ENCODE measurements around the gene VWA5B1. TPM values are rescaled to one million over a fixed set of nuclear protein-coding genes. Genes with fewer than 3 reads are reported as not detected.

Gene VWA5B1
- total and polyA plus RNA-seq, 2 donors (not counting 3 experiments of a cell fraction or from before 2014, with no cell fraction given), result not detected

GRCh38 chr1:20339811-20340457, 49.3 kb downstream of the VWA5B1 start:
- H3K9ac ChIP-seq (replicated peaks; ENCODE audit: extremely low read depth, insufficient read depth, low read length), result no peak overlapping the region
- no peak overlapping the region for H3K4me3 ChIP-seq (replicated peaks in 1 of 3; ENCODE audit: insufficient read depth in 1 of 3, low read depth in 1 of 3, low read length in 3 of 3)
- no peak overlapping the region for H2AFZ ChIP-seq (ENCODE audit: low read depth, low read length)
- intact Hi-C loops (cut with micrococcal nuclease), result no loop called here
- H3K4me2 ChIP-seq (ENCODE audit: insufficient read depth, low read length), result no peak overlapping the region
- dilution Hi-C loops (cut with MboI; ENCODE audit: extremely low pct_ligation_motif_present, low sequenced_read_pairs), result no loop called here
- CTCF ChIA-PET, result no interaction called here
- no peaks in the 10 kb centered on the region for H3K36me3 ChIP-seq (ENCODE audit: control insufficient read depth in 2 of 2, extremely low read depth in 1 of 2, insufficient read depth in 2 of 2, low read length in 2 of 2)
- H3K9me1 ChIP-seq (replicated peaks; ENCODE audit: control insufficient read depth, extremely low read depth, insufficient read depth, low read length), result no peaks in the 10 kb centered on the region
- POLR2A ChIA-PET, result no interaction called here
- no peaks in the 10 kb centered on the region for H3K27me3 ChIP-seq (ENCODE audit: control insufficient read depth in 2 of 2, insufficient read depth in 2 of 2, low read length in 2 of 2)
- H3K4me1 ChIP-seq (ENCODE audit: control insufficient read depth, extremely low read depth, insufficient read depth, low read length), result no peaks in the 10 kb centered on the region
- no TSS peak for BruUV-seq (replicated peaks)
- TF ChIP-seq POLR2AphosphoS5 (IDR thresholded peaks at IDR 0.05; ENCODE audit: insufficient read depth, low read depth, low read length), result no peak
- no peak for DNase-seq (ENCODE audit: low read depth, low spot score)
- no peaks in the 10 kb centered on the region for H3K9me3 ChIP-seq (replicated peaks; ENCODE audit: control insufficient read depth, insufficient read depth, low read length)
- no peaks in the 10 kb centered on the region for H4K20me1 ChIP-seq (replicated peaks; ENCODE audit: control insufficient read depth, extremely low read depth, insufficient read depth, low read length)
- no peak for FAIRE-seq
- H3K27ac ChIP-seq (ENCODE audit: insufficient read depth, low read depth, low read length), result no peak overlapping the region
- no peaks in the 10 kb centered on the region for H3K79me2 ChIP-seq (ENCODE audit: control insufficient read depth, insufficient read depth, low read length)

DNA sequence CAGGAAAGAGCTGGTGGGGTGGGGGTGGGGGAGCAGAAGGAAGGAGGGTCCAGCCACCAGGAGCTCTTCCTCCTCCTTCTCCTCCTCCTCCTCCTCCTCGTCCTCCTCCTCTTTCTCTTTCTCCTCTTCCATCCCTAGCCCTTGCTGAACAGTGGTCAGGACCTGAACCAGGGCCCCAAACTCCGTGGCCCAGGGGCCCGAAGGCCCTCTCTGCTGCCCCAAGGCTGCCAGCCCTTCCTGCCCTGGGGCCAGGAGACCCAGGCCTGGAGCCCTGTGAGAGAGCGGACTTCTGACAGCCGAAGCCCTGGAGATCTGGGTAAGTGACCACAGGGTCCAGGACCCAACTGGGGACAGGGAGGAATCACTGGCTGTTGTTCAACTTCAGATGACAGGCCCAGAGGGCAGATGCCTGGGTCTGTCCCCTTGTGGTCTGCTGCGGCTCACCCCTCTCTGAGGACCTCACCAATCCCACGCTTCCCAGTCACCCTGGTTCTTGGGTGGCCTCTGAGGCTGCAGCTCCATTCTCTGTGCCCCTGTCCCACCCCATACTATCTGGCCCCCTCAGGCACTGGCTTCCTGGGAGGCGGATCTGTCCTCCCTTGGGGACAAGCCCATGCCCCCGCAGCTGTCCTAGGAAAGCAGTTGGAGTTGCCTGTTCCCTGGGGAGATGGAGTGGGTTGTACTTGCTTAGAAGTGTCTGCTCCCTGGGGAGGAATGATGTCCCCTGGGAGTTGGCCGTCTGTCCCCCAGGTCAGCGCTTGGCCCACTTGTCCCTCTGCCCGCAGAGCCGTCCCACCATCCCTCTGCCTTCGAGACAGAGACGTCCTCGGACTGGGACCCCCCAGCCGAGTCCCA, 51.8 kb downstream of the VWA5B1 start:
- CTCF ChIA-PET, result no interaction called here
- Histone ChIP-seq H3K4me2 (ENCODE audit: insufficient read depth, low read length) (no peak overlapping the region), H3K79me2 (ENCODE audit: control insufficient read depth, insufficient read depth, low read length) (no peaks in the 10 kb centered on the region), H4K20me1 (replicated peaks; ENCODE audit: control insufficient read depth, extremely low read depth, insufficient read depth, low read length) (no peaks in the 10 kb centered on the region), H2AFZ (ENCODE audit: low read depth, low read length) (no peak overlapping the region), H3K36me3 (ENCODE audit: control insufficient read depth in 2 of 2, extremely low read depth in 1 of 2, insufficient read depth in 2 of 2, low read length in 2 of 2) (no peaks in the 10 kb centered on the region), H3K9me1 (replicated peaks; ENCODE audit: control insufficient read depth, extremely low read depth, insufficient read depth, low read length) (no peaks in the 10 kb centered on the region), H3K9ac (replicated peaks; ENCODE audit: extremely low read depth, insufficient read depth, low read length) (no peak overlapping the region), H3K4me3 (replicated peaks in 1 of 3; ENCODE audit: insufficient read depth in 1 of 3, low read depth in 1 of 3, low read length in 3 of 3) (no peak overlapping the region), H3K4me1 (ENCODE audit: control insufficient read depth, extremely low read depth, insufficient read depth, low read length) (no peaks in the 10 kb centered on the region), H3K27me3 (ENCODE audit: control insufficient read depth in 2 of 2, insufficient read depth in 2 of 2, low read length in 2 of 2) (no peaks in the 10 kb centered on the region), H3K9me3 (replicated peaks; ENCODE audit: control insufficient read depth, insufficient read depth, low read length) (no peaks in the 10 kb centered on the region), H3K27ac (ENCODE audit: insufficient read depth, low read depth, low read length) (no peak overlapping the region)
- intact Hi-C loops (cut with micrococcal nuclease), result no loop called here
- BruUV-seq (replicated peaks), result no TSS peak
- no peak for FAIRE-seq
- dilution Hi-C loops (cut with MboI; ENCODE audit: extremely low pct_ligation_motif_present, low sequenced_read_pairs), result no loop called here
- TF ChIP-seq POLR2AphosphoS5 (IDR thresholded peaks at IDR 0.05; ENCODE audit: insufficient read depth, low read depth, low read length) (no peak), JUN (IDR thresholded peaks at IDR 0.05; ENCODE audit: borderline replicate concordance, insufficient read depth, insufficient read length, low read depth) (no peak), GATA2 (IDR thresholded peaks at IDR 0.05; ENCODE audit: insufficient read depth, insufficient read length, low read depth, low read length) (no peak), FOS (IDR thresholded peaks at IDR 0.05; ENCODE audit: borderline replicate concordance, insufficient read depth, low read length) (no peak), EZH2 (IDR thresholded peaks at IDR 0.05; ENCODE audit: borderline replicate concordance, low read depth, low read length, severe bottlenecking) (no peak), POLR2A (IDR thresholded peaks at IDR 0.05; ENCODE audit: low read depth, low read length) (no peak), MYC (IDR thresholded peaks at IDR 0.05; ENCODE audit: low read depth, low read length) (no peak)
- TF ChIP-seq, protein P1, sequence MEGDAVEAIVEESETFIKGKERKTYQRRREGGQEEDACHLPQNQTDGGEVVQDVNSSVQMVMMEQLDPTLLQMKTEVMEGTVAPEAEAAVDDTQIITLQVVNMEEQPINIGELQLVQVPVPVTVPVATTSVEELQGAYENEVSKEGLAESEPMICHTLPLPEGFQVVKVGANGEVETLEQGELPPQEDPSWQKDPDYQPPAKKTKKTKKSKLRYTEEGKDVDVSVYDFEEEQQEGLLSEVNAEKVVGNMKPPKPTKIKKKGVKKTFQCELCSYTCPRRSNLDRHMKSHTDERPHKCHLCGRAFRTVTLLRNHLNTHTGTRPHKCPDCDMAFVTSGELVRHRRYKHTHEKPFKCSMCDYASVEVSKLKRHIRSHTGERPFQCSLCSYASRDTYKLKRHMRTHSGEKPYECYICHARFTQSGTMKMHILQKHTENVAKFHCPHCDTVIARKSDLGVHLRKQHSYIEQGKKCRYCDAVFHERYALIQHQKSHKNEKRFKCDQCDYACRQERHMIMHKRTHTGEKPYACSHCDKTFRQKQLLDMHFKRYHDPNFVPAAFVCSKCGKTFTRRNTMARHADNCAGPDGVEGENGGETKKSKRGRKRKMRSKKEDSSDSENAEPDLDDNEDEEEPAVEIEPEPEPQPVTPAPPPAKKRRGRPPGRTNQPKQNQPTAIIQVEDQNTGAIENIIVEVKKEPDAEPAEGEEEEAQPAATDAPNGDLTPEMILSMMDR (IDR thresholded peaks at IDR 0.05; ENCODE audit: extremely low read depth in 1 of 2, insufficient read depth in 1 of 2, low read depth in 1 of 2, low read length in 2 of 2), result no peak
- TF ChIP-seq, protein P2, sequence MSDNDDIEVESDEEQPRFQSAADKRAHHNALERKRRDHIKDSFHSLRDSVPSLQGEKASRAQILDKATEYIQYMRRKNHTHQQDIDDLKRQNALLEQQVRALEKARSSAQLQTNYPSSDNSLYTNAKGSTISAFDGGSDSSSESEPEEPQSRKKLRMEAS (IDR thresholded peaks at IDR 0.05; ENCODE audit: insufficient read depth, insufficient read length), result no peak
- DNase-seq (ENCODE audit: low read depth, low spot score), result no peak
- POLR2A ChIA-PET, result no interaction called here
